ENCODE measurements around the gene SP110. TPM values are rescaled to one million over a fixed set of nuclear protein-coding genes. Genes with fewer than 3 reads are reported as not detected.

Gene SP110
- total and polyA plus RNA-seq, 2 donors (not counting 3 experiments of a cell fraction or from before 2014, with no cell fraction given) = 10.2 to 10.7 TPM

DNA sequence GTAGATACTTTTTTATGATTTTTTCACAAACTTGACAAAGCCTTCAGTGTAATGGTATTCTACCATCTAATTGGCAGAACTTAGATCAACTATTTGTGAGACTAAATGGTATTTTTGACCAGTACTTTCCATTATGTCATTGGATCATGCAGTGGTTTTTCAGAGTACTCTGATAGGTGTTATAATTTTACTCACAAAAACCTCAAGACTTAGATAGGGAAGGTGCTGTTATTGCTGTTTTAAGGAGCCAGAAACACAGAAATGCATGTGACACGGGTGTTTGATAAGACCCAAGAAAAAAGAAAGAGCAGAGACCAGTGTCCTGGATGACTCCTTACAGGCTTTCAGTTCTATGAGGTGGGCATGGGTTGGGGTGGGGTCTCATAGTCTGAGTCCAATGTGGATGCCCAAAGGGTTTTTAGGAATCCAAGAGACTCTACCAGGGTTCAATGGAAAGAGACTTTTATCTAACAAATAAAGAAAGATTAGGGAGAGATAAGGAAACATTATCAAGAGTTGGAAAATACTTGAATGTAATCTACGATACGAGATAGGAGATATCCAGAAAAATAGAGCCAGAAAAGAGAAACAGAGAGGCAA is 37.0 kb upstream of the SP110 start:
- intact Hi-C loops (cut with micrococcal nuclease) = no loop called here
- Histone ChIP-seq H3K27ac (ENCODE audit: insufficient read depth, low read depth, low read length) (no peak overlapping the region), H3K36me3 (ENCODE audit: control insufficient read depth in 2 of 2, extremely low read depth in 1 of 2, insufficient read depth in 2 of 2, low read length in 2 of 2) (no peaks in the 10 kb centered on the region), H2AFZ (ENCODE audit: low read depth, low read length) (no peak overlapping the region), H3K27me3 (ENCODE audit: control insufficient read depth in 2 of 2, insufficient read depth in 2 of 2, low read length in 2 of 2) (peaks cover 3 to 7% of the 10 kb centered on the region in 2 experiments), H3K4me1 (ENCODE audit: control insufficient read depth, extremely low read depth, insufficient read depth, low read length) (no peaks in the 10 kb centered on the region), H3K9ac (replicated peaks; ENCODE audit: extremely low read depth, insufficient read depth, low read length) (no peak overlapping the region), H3K4me2 (ENCODE audit: insufficient read depth, low read length) (no peak overlapping the region), H4K20me1 (replicated peaks; ENCODE audit: control insufficient read depth, extremely low read depth, insufficient read depth, low read length) (no peaks in the 10 kb centered on the region), H3K79me2 (ENCODE audit: control insufficient read depth, insufficient read depth, low read length) (no peaks in the 10 kb centered on the region), H3K9me3 (replicated peaks; ENCODE audit: control insufficient read depth, insufficient read depth, low read length) (no peaks in the 10 kb centered on the region), H3K4me3 (replicated peaks in 1 of 3; ENCODE audit: insufficient read depth in 1 of 3, low read depth in 1 of 3, low read length in 3 of 3) (no peak overlapping the region), H3K9me1 (replicated peaks; ENCODE audit: control insufficient read depth, extremely low read depth, insufficient read depth, low read length) (no peaks in the 10 kb centered on the region)
- dilution Hi-C loops (cut with MboI; ENCODE audit: extremely low pct_ligation_motif_present, low sequenced_read_pairs) = no loop called here
- no peak for FAIRE-seq
- ChIA-PET CTCF (no interaction called here), POLR2A (no interaction called here)
- BruUV-seq (replicated peaks) = no TSS peak
- TF ChIP-seq POLR2A (IDR thresholded peaks at IDR 0.05; ENCODE audit: low read depth, low read length) (no peak), GATA2 (IDR thresholded peaks at IDR 0.05; ENCODE audit: insufficient read depth, insufficient read length, low read depth, low read length) (no peak)
- TF ChIP-seq, protein P1, sequence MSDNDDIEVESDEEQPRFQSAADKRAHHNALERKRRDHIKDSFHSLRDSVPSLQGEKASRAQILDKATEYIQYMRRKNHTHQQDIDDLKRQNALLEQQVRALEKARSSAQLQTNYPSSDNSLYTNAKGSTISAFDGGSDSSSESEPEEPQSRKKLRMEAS (IDR thresholded peaks at IDR 0.05; ENCODE audit: insufficient read depth, insufficient read length) = no peak
- DNase-seq (ENCODE audit: low read depth, low spot score) = no peak

DNA sequence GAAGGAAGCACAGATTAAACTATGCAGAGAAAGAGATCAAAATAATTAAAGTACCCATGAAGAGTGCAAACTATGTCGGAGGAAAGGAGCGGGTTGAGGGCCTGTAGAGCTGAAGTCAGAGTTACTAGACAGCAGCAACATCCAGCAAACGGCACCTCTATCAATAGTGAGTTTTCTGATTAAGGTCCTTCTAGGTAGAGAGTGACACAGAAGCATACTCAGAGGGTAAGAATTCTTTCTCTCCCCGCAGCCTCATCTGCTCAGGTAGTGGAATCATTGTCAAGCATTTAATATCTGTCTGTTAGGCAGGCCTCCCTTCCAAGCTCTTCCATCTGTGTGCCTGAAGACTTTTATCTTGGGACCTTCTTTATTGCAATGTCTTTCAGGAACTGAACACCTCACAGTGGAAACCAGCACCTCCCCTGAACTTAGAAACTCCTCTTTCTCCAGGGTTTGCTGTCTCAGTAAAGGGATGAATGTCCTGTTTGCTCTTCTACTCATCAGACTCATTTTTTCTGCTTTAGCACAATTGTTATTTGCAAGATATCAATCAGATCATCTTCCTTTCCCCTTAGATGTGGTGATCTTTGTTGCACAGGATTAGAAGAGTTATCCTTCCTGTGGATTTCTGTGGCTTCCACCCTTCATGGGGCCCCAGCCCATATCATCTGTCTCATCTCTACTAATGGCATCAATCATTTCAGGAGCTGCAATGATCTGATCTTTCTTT is 34.5 kb upstream of the SP110 start:
- Histone ChIP-seq H3K9me3 (replicated peaks; ENCODE audit: control insufficient read depth, insufficient read depth, low read length) (no peaks in the 10 kb centered on the region), H3K9me1 (replicated peaks; ENCODE audit: control insufficient read depth, extremely low read depth, insufficient read depth, low read length) (no peaks in the 10 kb centered on the region), H3K79me2 (ENCODE audit: control insufficient read depth, insufficient read depth, low read length) (no peaks in the 10 kb centered on the region), H3K4me1 (ENCODE audit: control insufficient read depth, extremely low read depth, insufficient read depth, low read length) (no peaks in the 10 kb centered on the region), H2AFZ (ENCODE audit: low read depth, low read length) (no peak overlapping the region), H3K27me3 (ENCODE audit: control insufficient read depth in 2 of 2, insufficient read depth in 2 of 2, low read length in 2 of 2) (peaks cover 7 to 11% of the 10 kb centered on the region in 2 experiments), H3K4me3 (replicated peaks in 1 of 3; ENCODE audit: insufficient read depth in 1 of 3, low read depth in 1 of 3, low read length in 3 of 3) (no peak overlapping the region), H3K9ac (replicated peaks; ENCODE audit: extremely low read depth, insufficient read depth, low read length) (no peak overlapping the region), H3K36me3 (ENCODE audit: control insufficient read depth in 2 of 2, extremely low read depth in 1 of 2, insufficient read depth in 2 of 2, low read length in 2 of 2) (no peaks in the 10 kb centered on the region), H3K4me2 (ENCODE audit: insufficient read depth, low read length) (no peak overlapping the region), H3K27ac (ENCODE audit: insufficient read depth, low read depth, low read length) (no peak overlapping the region), H4K20me1 (replicated peaks; ENCODE audit: control insufficient read depth, extremely low read depth, insufficient read depth, low read length) (no peaks in the 10 kb centered on the region)
- dilution Hi-C loops (cut with MboI; ENCODE audit: extremely low pct_ligation_motif_present, low sequenced_read_pairs) (no loop called here), intact Hi-C loops (cut with micrococcal nuclease) (no loop called here)
- FAIRE-seq = no peak
- CTCF ChIA-PET = no interaction called here
- BruUV-seq (replicated peaks) = no TSS peak
- POLR2A ChIA-PET = no interaction called here
- TF ChIP-seq MYC (IDR thresholded peaks at IDR 0.05; ENCODE audit: low read depth, low read length) = no peak
- TF ChIP-seq GATA2 (IDR thresholded peaks at IDR 0.05; ENCODE audit: insufficient read depth, insufficient read length, low read depth, low read length) = no peak
- TF ChIP-seq FOS (IDR thresholded peaks at IDR 0.05; ENCODE audit: borderline replicate concordance, insufficient read depth, low read length) = no peak
- TF ChIP-seq POLR2A (IDR thresholded peaks at IDR 0.05; ENCODE audit: low read depth, low read length) = no peak
- no peak for TF ChIP-seq POLR2AphosphoS5 (IDR thresholded peaks at IDR 0.05; ENCODE audit: insufficient read depth, low read depth, low read length)
- no peak for TF ChIP-seq EZH2 (IDR thresholded peaks at IDR 0.05; ENCODE audit: borderline replicate concordance, low read depth, low read length, severe bottlenecking)
- TF ChIP-seq, protein P2, sequence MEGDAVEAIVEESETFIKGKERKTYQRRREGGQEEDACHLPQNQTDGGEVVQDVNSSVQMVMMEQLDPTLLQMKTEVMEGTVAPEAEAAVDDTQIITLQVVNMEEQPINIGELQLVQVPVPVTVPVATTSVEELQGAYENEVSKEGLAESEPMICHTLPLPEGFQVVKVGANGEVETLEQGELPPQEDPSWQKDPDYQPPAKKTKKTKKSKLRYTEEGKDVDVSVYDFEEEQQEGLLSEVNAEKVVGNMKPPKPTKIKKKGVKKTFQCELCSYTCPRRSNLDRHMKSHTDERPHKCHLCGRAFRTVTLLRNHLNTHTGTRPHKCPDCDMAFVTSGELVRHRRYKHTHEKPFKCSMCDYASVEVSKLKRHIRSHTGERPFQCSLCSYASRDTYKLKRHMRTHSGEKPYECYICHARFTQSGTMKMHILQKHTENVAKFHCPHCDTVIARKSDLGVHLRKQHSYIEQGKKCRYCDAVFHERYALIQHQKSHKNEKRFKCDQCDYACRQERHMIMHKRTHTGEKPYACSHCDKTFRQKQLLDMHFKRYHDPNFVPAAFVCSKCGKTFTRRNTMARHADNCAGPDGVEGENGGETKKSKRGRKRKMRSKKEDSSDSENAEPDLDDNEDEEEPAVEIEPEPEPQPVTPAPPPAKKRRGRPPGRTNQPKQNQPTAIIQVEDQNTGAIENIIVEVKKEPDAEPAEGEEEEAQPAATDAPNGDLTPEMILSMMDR (IDR thresholded peaks at IDR 0.05; ENCODE audit: extremely low read depth in 1 of 2, insufficient read depth in 1 of 2, low read depth in 1 of 2, low read length in 2 of 2) = no peak
- TF ChIP-seq, protein P1 (IDR thresholded peaks at IDR 0.05; ENCODE audit: insufficient read depth, insufficient read length) = no peak
- no peak for TF ChIP-seq JUN (IDR thresholded peaks at IDR 0.05; ENCODE audit: borderline replicate concordance, insufficient read depth, insufficient read length, low read depth)
- no peak for DNase-seq (ENCODE audit: low read depth, low spot score)
